GM19372 (cell line): ENCODE results near the gene IMPG2.

Experiments used
- ATAC-seq: cut with Tn5 transposase; IDR thresholded peaks from one replicate; pipeline ENCODE4 v1.9.1; 2021; ENCODE audit warnings: mild to moderate bottlenecking, low read depth, moderate library complexity; ENCODE audit not compliant: unreplicated experiment

Gene IMPG2

GRCh38 chr3:101278727-101279126 lies 41.6 kb downstream of the IMPG2 start:
- no peak for ATAC-seq

- ATAC-seq = no peak
Observed at GRCh38 chr3:101273608-101274007, 46.8 kb downstream of the IMPG2 start.

- no peak for ATAC-seq
Observed at GRCh38 chr3:101273156-101273555, 47.2 kb downstream of the IMPG2 start.

- no peak for ATAC-seq
Observed at GRCh38 chr3:101271728-101272127, 48.6 kb downstream of the IMPG2 start.

- no peak for ATAC-seq
Observed at GRCh38 chr3:101270149-101270548, 50.2 kb downstream of the IMPG2 start.

- ATAC-seq = no peak
Observed at GRCh38 chr3:101268971-101269671, 51.3 kb downstream of the IMPG2 start.

- ATAC-seq = no peak
Observed at GRCh38 chr3:101268141-101268540, 52.2 kb downstream of the IMPG2 start.

- no peak for ATAC-seq
Observed at GRCh38 chr3:101266566-101266965, 53.8 kb downstream of the IMPG2 start.

GRCh38 chr3:101266071-101266470 lies 54.3 kb downstream of the IMPG2 start:
- ATAC-seq = no peak

- ATAC-seq = no peak
Observed at GRCh38 chr3:101262393-101263240, 57.8 kb downstream of the IMPG2 start.

- ATAC-seq = no peak
Observed at GRCh38 chr3:101261506-101261905, 58.9 kb downstream of the IMPG2 start.

GRCh38 chr3:101259485-101260341 lies 60.7 kb downstream of the IMPG2 start:
- ATAC-seq = no peak

GRCh38 chr3:101256511-101256910 lies 63.9 kb downstream of the IMPG2 start:
- no peak for ATAC-seq

- ATAC-seq = no peak
Observed at GRCh38 chr3:101255441-101255840, 64.9 kb downstream of the IMPG2 start.

- no peak for ATAC-seq
Observed at GRCh38 chr3:101253396-101253795, 67.0 kb downstream of the IMPG2 start.

- ATAC-seq = no peak
Observed at GRCh38 chr3:101252945-101253344, 67.4 kb downstream of the IMPG2 start.

GRCh38 chr3:101252307-101252706 lies 68.1 kb downstream of the IMPG2 start:
- ATAC-seq = no peak

GRCh38 chr3:101251441-101251840 lies 68.9 kb downstream of the IMPG2 start:
- no peak for ATAC-seq

GRCh38 chr3:101249522-101249921 lies 70.9 kb downstream of the IMPG2 start:
- ATAC-seq = no peak

- no peak for ATAC-seq
Observed at GRCh38 chr3:101248736-101249135, 71.6 kb downstream of the IMPG2 start.

GRCh38 chr3:101244212-101244575 lies 76.2 kb downstream of the IMPG2 start:
- no peak for ATAC-seq
